ENCODE data around the gene SYK. TPM values are rescaled to one million over a fixed set of nuclear protein-coding genes. Genes with fewer than 3 reads are reported as not detected.

Gene SYK
- total and polyA plus RNA-seq, 2 of the 13 experiments (the other 11 are each of a cell fraction or from before 2014, with no cell fraction given): not detected

- TF ChIP-seq ZNF18 (CRISPR knock-in tag; IDR thresholded peaks at IDR 0.05; ENCODE audit: insufficient replicate concordance): no peak
- TF ChIP-seq BCL3 (CRISPR knock-in tag; IDR thresholded peaks at IDR 0.05): no peak
- peak; percentile 42; the same call in 1 of the 2 replicates for TF ChIP-seq MAFF (IDR thresholded peaks at IDR 0.05; ENCODE audit: low read depth, low read length)
- TF ChIP-seq RNF219 (CRISPR knock-in tag; IDR thresholded peaks at IDR 0.05): no peak
- no peak for TF ChIP-seq ARNT2 (CRISPR knock-in tag; IDR thresholded peaks at IDR 0.05; ENCODE audit: low read depth)
- TF ChIP-seq RAD21 (CRISPR knock-in tag; IDR thresholded peaks at IDR 0.05): 0 out of 2 replicates have a peak, but pooled peaks have one; percentile 25
- no peak for TF ChIP-seq ZMYM2 (CRISPR knock-in tag; IDR thresholded peaks at IDR 0.05)
These were observed 93.5 kb downstream of the SYK start (continued) for GRCh38 chr9:90894986-90895687.
